Left cardiac atrium (tissue), 4 donors: ENCODE measurements around the gene PRR5. TPM values are rescaled to one million over a fixed set of nuclear protein-coding genes. Genes with fewer than 3 reads are reported as not detected.

Experiments used
- ATAC-seq, 2 donors: fragments of 200-7000 bp; cut with Tn5 transposase; one replicate each; pipeline ENCODE4 v1.9.1; 2020; ENCODE audit warnings: mild to moderate bottlenecking in 2 of 2, moderate library complexity in 2 of 2
- DNase-seq: peaks from one replicate; pipeline ENCODE4 v3.0.0-alpha.2; 2020
- intact Hi-C, 2 donors: fragments of 100-400 bp; cut with DNase I; formaldehyde crosslinking; loops; one replicate each; pipeline versions ENCODE4 v1.14.1 to v1.15.1; 2022 to 2023
- total RNA-seq, 2 donors: library from RNA; stranded (reverse); fragmentation: NEBNext Ultra II Directional; extraction: Animal tissue kit (Norgen Biotek cat#: 25700); gene quantifications; one replicate each; pipeline ENCODE4 v1.2.1, GENCODE V29; 2021
- donor health status: DM: no; HTN: yes; CAD: no.
- donor health status: DM: no; HTN: yes; CAD: no; lungs with severe emphysema.
- donor health status: DM: yes; HTN: yes; CAD: no.
- donor health status: Dilated cardiomyopathy.

The PRR5 gene
- total RNA-seq, 2 donors from 2014 or later, result 15.3 to 19.1 TPM

DNA sequence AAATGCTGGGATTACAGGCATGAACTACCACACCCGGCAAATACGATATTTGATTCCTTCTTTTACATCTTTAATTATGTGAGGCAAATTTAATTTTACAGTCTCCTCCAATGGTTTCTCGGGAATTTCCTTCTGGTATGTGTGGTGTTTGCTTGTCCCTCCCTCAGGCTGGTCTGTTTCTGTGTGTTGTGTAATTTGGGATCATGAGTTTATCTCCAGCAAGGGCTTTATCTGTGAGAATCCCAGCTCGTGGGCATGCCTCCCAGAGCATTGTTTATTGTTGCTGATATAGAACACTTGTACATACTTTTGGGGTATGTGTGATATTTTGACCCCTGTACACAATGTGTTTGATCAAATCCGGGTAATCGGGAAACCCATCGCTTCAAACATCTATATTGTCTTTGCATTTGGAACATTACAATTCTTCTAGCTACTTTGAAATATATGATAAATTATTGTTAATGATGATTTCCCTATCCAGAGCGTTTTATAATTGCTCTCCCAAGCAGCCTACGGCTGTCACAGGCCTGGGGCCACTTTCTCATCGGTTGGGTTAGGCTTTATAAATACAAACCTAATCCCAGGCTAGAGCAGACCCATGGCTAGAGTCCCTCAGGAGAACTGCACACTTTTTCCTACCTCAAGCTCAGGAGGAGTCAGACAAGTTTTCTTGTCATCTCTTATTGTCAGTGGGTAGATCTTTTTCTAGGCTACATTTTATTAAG is 15.0 kb upstream of the PRR5 start:
- no peak for DNase-seq
- intact Hi-C loops, result no loop called here

DNA sequence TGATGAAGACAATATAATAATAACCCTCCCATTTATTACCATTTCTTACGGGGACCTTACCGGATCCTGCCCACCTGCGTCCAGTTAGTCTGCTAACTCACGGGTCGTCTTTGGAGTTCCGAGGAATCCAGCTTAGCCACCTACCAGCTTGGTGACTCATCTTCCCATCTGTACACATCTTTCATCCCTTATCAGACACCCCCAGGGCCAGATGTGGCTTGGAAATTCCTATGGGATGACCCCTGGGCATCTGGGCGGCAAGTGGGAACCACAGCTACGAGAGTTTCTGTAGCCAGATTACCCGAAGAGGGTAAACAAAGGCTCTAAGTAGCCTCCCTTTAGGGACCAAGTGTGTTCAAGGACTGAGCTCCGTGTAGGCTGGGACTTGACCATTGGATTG is 12.8 kb upstream of the PRR5 start:
- intact Hi-C loops, result no loop called here
- DNase-seq (no peak), ATAC-seq (no peak)

More for the DNA sequence above, 15.0 kb upstream of the PRR5 start:
- ATAC-seq, result no peak

DNA sequence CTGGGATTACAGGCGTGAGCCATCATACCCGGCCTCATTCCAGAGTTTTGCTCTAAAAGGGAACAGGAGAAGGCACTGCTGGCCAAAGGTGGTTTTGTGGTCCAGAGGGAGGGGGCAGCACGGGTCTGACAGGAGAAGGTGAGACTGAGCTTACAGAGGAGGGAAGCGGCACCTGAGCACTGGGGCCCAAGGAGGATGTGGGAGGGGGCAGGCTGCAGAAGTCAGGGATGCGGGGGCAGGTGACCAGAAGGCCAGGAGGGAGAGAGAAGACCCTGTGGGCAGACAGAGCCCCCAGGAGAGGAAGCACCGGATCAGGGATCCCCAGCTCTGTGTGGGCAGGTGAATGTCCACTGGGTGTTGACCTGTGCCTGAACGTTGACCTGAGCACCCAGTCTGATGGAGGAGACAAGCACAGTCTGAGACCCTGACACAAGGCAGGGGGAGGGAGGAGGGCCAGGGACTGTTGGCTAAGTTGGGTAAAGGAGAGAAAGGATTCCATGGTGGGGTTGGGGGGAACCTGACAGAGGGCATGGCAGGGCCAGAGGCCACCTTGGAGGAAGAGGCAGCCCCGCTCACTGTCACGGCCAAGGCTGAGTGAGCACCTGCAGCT is 12.0 kb upstream of the PRR5 start:
- ATAC-seq (no peak), DNase-seq (no peak)
- intact Hi-C loops, result no loop called here

DNA sequence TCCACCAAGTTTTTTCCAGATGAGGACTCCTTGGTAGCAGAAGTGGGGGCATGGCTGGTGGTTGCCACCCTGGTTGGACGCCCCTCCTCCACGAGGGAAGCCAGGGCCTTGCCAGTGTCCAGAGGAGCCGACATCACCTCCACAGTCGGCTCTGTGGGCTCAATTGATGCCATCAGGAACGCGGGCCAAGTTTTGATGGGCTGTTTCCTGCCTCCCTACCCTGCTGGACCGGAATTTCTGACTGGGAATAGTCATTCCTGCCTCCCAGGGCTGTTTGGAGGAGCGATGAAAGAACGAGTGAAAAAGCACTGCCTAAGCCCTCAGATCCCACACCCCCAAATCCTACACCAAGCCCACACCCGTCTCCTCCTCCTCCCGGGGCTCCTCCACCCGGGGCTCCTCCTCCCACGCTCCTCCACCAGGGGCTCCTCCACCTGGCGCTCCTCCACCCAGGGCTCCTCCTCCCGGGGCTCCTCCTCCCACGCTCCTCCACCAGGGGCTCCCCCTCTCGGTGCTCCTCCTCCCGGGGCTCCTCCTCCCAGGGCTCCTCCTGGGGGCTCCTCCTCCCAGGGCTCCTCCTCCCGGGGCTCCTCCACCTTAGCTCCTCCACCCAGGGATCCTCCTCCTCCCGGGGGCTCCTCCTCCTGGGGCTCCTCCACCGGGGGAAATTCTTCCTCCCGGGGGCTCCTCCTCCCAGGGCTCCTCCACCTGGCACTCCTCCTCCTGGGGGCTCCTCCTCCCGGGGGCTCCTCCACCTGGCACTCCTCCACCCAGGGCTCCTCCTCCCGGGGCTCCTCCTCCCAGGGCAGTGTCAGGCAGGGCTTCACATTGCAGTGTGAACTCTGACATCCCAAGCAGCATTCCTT is 10.0 kb upstream of the PRR5 start:
- DNase-seq, result no peak
- peak; percentile 42 to 46 for ATAC-seq
- intact Hi-C loops, result no loop called here

DNA sequence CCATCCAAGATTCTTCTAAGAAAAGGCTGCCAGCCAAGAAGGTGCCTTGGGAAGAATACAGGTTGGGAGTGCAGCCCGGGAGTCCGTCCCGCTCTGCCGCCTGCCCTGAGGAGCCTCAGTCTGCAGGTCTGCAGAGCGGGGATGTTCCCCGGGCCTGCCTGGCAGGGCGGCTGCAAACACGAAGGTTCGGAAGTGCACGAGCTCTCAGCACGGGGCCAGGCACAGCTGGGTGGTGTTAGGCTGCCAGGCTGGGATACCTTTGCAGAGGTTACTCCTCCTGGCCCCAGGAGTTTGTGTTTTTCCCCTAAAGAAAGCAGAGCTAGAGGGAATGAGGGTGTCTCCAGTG is 9.4 kb upstream of the PRR5 start:
- no peak for ATAC-seq
- intact Hi-C loops, result no loop called here
- DNase-seq, result no peak

DNA sequence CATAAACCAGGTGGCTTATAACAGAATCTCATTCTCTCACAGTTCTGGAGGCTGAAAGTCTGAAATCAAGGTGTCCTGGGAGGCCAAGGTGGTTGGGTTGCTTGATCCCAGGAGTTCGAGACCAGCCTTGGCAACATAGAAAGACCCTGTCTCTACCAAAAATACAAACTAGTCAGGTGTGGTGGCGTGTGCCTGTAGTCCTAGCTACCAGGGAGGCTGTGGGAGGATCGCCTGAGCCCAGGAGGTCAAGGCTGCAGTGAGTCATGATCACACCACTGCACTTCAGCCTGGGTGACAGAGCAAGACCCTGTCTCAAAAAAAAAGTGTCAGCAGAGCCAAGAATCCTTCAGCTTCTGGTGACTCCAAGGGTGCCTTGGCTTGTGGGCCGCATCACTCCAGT is 8.9 kb upstream of the PRR5 start:
- intact Hi-C loops, result no loop called here
- ATAC-seq, result no peak
- no peak for DNase-seq

DNA sequence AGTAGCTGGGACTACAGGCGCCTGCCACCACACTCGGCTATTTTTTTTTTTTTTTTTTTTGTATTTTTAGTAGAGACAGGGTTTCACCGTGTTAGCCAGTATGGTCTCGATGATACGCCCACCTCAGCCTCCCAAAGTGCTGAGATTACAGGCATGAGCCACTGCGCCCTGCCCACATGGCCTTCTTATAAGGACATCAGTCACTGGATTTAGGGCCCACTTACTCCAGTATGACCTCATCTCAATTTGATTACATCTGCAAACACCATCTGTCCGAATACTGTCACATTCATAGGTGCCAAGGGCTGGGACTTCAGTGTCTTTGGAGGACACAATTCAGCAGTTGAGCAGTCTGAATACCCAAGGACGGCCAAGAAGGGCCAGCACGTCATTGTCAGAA is 8.2 kb upstream of the PRR5 start:
- no peak for ATAC-seq
- intact Hi-C loops, result no loop called here
- DNase-seq, result no peak

DNA sequence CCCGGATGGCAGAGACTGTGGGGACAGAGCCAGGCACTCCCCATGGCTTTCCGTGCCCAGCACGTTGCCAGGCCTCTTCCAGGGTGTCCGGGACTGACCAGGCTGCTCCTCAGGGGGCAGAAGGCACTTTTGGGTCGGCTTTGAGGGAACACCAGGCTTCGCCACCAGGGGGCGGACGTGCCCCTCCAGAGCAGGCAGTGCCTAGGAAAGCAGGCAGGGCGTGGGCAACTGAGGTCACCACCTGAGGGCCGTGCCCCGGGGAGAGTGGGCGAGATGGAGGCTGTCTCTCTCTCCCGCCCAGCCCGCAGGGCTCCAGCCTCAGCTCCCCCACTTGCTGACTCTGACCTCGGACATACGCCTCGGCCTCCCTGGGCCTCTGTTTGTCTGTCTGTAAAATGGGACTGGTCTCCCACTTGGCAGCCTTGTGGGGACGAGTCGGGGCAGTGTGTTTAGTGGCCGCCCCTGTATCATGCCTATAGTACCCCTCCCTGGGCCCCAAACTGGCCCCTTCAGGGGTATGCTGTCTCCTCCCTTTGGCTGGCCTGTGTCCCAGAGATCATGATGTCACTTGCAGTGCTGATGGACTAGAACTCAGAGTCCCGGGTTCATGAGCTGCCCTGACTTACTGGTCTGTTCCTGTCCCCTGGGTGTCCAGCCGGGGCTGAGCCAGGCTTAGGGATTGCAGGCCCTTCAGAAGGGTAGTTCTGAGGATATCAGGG is 4.4 kb upstream of the PRR5 start:
- intact Hi-C loops, result loop anchor here (1.0 to 5.0 kb wide), 2 partner anchors 38 to 40 kb away; no protein-coding TSS in a partner anchor
- peak; percentile 87 for DNase-seq
- ATAC-seq, result peak; percentile 39 to 63

DNA sequence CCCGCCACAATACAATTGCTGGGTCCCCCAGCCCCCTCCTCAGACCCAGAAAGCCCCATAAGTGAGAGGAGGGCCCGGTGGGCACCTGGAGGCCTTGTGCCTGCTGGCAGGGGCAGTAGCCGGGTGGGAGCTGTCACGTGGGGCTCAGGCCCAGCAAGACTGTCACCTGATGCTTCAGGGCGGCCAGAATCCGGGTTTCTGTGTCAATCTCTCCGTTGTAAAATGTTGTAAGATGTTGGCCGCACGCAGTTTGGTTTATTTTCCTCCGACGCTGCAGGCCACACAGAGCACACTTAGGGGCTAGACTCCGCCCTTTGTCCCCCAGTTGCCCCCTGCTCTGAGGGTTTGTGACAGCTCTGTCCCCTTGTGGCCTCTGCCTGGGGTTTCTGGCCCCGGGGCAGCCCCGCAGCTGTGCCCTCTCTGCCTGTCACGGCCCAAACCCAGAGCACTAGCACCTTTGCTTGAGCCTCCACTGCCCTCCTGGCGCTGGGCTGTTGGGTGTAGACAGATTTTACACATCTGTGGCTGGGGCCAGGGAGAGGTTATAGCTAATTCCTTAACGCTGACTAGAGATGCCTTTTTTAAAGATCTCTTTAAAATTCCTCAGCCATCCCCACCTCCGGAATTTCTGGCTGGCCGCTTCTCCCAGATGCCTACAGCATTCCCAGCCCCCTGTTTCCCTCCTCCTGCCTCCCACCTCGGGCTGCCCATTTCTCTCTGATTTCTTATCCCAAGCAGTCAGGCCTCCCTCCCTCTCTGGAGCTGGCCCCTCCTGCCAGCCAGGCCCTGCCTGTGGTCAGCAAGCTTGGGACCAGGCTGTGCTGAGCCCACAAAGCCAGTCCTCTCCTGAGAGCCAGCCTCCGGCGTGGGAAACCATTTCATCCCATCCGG is 3.2 kb upstream of the PRR5 start:
- ATAC-seq, result peak; percentile 10 to 26
- no peak for DNase-seq
- intact Hi-C loops, result loop anchor here (1.0 to 5.0 kb wide), 2 partner anchors 37 to 39 kb away; no protein-coding TSS in a partner anchor

DNA sequence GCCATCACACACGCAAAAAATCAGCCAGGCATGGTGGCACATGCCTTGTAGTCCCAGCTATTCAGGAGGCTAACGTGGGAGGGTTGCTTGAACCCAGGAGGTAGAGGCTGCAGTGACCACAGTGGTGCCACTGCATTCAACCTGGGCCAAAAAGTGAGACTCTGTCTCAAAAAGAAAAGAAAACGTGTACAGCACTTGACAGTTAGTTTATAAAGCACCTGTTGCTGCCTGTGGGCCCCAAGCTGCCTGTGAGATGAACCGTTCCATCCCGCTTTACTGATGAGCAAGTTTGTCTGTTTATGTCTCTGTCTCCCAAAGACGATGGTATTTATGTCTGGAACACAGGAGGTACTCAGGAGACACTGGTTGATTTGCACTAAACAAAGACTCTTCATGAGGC is 1.5 kb upstream of the PRR5 start:
- intact Hi-C loops, result no loop called here
- no peak for DNase-seq
- ATAC-seq, result no peak

DNA sequence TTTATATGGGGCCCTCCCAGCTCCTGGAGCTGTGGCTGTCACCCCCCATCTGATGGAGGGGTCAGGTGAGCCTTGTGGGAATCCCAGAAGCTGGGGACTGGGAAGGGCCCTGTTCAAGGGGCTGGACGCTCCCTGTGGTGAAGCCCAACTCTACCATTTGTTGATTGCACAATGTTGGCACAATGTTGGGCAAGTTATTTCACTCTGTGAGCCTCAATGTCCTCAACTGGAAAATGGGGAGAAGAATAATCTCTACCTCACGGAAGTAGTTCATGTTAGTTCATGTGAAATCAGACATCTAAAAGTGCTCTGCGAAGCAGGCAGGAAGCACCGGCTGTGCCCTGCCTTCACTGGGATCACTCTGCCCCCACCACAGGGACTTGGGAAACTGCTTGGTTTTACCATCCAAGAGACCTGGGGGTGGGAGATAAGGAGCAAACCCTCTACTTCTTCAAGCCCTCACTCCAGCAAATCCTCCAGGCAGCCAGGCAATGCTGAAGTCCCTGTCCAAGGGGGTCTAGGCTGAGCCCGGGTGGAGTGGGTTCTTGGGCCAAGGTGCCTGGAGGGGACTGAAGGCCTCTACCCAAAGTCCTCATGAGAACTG is 715 bp upstream of the PRR5 start:
- ATAC-seq (no peak), DNase-seq (no peak)
- intact Hi-C loops, result no loop called here

DNA sequence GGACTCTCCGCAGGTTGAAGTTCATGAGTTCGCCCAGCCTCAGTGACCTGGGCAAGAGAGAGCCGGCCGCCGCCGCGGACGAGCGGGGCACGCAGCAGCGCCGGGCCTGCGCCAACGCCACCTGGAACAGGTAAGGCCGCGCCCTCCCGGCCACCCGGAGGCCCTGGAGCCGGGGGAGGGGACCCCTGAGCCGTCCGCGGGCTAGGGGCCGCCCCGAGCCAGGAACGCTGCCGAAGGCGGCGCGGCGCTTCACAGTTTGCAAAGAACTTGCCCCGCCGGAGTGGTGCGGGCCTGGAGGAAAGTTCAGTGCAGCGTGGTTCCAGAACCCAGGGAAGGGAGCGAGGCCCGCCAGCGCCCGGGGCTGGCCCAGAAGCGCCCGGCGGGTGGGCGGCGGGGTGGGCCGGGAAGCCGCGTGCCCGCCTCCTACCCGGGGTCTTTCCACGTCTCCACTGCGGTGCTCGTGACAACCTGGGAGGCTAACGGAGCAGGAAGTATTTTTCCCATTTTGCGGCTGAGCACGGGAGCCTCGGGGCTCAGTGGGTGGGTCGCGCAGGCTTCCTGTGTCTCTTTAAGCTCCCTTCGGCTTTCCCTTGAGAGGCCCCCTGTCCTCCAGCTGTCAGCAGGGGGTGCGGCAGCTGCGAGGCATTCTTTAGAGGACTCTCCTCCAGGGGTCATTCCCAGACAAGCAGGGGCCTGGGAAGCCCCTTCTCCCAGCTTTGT is 635 bp downstream of the PRR5 start:
- intact Hi-C loops, result no loop called here
- ATAC-seq, result peak; percentile 3 to 12
- no peak for DNase-seq

DNA sequence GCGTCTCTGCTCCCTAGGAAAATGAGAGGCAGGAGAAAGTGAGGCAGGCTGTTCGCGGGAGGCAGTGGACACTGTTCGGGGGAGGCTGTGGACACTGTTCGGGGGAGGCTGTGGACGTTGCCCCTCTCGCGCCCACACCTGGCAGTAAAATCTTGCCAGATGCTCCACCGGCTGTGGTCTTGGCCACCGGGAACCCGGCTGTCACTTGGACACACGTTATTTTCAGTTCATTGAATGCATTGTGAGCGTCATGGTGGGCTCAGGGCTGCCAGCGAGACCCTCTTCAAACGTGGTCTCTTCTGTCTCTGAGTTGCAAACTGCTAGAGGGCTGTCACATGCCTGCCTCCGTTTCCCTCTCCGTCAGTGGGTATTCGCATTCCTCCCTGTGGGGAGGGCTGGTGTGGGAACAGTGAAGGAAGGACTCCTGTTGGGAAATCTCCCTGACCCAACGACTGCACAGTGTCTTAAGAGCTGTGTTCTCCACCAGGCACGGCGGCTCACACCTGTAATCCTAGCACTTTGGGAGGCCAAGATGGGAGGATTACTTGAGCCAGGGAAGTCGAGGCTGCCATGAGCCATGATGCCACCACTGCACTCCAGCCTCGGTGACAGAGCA is 1.4 kb downstream of the PRR5 start:
- DNase-seq (no peak), ATAC-seq (no peak)
- intact Hi-C loops, result no loop called here

DNA sequence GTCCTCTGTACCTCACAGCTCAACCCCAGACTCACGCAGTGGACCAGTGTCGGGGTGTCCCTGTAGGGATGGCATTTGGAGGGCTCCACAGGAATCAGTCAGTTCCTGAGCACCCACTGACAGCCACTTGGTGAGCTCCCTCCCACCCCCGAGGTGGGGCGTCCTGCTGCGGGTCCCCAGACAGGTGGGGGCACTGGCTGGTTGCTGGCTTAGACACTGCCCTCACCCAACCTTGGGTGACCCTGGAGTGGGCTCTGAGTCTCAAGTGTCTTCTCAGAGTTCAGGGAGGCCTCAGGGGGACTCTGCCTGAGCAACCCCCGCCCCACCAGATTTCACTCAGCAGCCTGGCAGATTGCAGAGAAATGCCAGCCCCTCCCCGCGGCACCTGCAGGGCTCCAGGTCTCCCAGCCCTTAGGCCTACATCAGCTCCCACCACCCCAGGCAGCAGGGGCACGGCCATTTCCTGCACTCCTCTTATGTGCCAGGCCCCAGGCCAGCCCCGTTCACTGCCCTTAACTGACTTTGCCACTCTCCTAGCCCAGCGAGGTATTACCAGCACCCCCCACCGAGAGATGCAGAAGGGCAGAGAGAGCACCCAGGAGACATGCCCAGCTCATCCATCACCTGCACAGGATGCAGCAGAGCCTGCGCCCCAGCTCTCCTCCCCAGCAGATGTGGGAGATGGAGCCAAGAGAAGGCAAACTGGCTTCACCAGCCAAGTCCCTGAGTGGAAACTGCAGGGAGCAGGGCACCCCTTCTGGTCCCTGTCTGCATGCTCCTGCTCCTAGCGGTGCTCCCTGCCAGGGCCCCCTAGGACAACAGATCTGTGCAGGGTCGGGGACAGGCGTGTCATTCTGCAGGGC is 2.4 kb downstream of the PRR5 start:
- no peak for DNase-seq
- ATAC-seq, result no peak
- intact Hi-C loops, result no loop called here

DNA sequence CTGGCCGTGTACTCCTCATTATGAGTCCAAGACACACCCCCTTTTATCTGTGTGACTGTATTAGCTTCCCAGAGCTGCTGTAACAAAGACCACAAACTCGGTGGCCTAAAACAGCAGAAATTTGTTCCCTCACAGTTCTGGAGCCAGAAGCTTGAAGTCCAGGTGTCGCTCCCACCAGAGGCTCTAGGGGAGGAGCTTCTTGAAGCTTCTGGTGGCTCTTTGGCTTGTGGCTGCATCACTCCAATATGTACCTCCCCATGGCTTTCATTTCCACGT is 3.0 kb downstream of the PRR5 start:
- no peak for ATAC-seq
- intact Hi-C loops, result no loop called here

DNA sequence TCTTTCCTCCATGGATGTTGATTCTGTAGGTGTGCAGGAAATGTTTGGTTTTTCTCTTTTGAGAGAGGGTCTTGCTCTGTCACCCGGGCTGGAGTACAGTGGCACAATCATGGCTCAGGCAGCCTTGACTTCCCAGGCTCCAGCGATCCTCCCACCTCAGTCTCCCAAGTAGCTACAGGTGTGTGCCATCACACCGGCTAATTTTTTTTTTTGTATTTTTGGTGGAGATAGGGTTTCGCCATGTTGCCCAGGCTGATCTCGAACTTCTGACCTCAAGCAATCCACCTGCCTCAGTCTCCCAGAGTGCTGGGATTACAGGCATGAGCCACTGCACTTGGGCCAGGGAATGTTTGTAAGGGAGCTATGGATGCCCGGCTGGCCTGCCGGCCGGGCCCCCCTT is 4.5 kb downstream of the PRR5 start:
- DNase-seq, result no peak
- no peak for ATAC-seq
- intact Hi-C loops, result no loop called here

More for the DNA sequence above, 3.0 kb downstream of the PRR5 start:
- DNase-seq, result no peak
